Measurements from ENCODE around the gene ALKBH3.

The ALKBH3 gene

GRCh38 chr11:43969543-43969942 lies 88.9 kb downstream of the ALKBH3 start:
- no peak for DNase-seq
